ENCODE results near the gene TMOD1.
"Not testable (repeated sequence)": the region's sequence is repeated elsewhere in the genome, so short reads cannot be mapped to it uniquely, and the experiment has no call there.

The TMOD1 gene

DNA sequence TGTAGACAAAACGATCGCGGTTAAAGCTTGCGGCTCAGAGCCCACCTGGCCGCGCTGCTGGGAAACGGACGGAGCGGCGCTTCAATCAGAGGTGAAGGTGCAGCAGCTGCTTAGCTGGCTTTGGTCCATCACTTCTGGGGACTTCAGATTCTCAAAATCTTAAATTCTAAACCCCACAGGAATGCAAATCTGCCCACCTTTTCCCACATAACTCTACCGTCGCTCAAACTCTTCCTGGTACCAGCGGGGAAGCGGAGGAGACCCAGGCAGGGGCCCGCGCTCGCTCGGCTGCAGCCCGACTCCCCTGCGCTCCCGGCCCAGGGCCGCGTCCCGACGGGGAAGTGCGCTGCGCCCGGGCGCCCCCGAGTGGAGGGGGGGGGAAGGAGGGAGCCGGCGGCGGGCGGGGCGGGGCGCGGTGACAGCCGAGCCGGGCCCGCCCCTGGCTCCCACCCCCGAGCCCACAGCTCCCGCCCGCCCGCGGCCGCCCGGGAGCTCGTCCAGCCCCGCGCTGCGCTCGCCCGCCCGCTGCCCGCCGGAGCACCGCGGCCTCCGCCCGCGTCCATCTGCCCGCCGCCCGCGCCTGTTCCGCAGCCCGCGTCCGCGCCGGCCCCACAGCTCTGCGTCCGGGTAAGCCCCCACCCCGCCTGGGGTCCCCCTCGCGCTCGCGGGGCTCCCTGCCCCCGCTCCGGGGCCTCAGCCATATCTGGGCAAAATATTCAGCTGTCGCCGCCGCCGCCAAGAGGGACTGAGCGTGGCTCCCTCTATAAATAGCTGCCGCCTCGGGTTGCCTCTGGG, at the start of gene TMOD1:
TMOD1 (plus strand) TSS at position 490 of the 795 bp plus-strand sequence. CDS start 22,523 bp downstream, outside the sequence.
- H3K9me2 ChIP-seq (replicated peaks; ENCODE audit: control insufficient read depth, low read length): no peaks in the 10 kb centered on the region
- TF ChIP-seq, protein P1, sequence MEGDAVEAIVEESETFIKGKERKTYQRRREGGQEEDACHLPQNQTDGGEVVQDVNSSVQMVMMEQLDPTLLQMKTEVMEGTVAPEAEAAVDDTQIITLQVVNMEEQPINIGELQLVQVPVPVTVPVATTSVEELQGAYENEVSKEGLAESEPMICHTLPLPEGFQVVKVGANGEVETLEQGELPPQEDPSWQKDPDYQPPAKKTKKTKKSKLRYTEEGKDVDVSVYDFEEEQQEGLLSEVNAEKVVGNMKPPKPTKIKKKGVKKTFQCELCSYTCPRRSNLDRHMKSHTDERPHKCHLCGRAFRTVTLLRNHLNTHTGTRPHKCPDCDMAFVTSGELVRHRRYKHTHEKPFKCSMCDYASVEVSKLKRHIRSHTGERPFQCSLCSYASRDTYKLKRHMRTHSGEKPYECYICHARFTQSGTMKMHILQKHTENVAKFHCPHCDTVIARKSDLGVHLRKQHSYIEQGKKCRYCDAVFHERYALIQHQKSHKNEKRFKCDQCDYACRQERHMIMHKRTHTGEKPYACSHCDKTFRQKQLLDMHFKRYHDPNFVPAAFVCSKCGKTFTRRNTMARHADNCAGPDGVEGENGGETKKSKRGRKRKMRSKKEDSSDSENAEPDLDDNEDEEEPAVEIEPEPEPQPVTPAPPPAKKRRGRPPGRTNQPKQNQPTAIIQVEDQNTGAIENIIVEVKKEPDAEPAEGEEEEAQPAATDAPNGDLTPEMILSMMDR (IDR thresholded peaks at IDR 0.05; ENCODE audit: low read depth, low read length, poor library complexity, severe bottlenecking): peak; percentile 18
- TF ChIP-seq EZH2phosphoT487 (IDR thresholded peaks at IDR 0.05; ENCODE audit: borderline replicate concordance, low read length): no peak
- no peaks in the 10 kb centered on the region for H3K36me3 ChIP-seq (ENCODE audit: control insufficient read depth, low read length)
- peak within 1 kb of the TSS; percentile 66 for H3K4me3 ChIP-seq (ENCODE audit: low read length)
- peak within 1 kb of the TSS; percentile 69 for H3K4me2 ChIP-seq (ENCODE audit: low read length)
- 0 out of 2 replicates have a peak, but pooled peaks cover 6% of the 10 kb centered on the region for H3F3A ChIP-seq (ENCODE audit: control insufficient read depth, insufficient read depth)
- no peaks in the 10 kb centered on the region for H3K9me3 ChIP-seq (ENCODE audit: control insufficient read depth, insufficient read depth, low read length)
- peaks cover 24% of the 10 kb centered on the region for H3K4me1 ChIP-seq (ENCODE audit: control insufficient read depth, low read length)
- H3K79me2 ChIP-seq (ENCODE audit: control insufficient read depth, low read length): no peaks in the 10 kb centered on the region
- no peak within 1 kb of the TSS for H3K27ac ChIP-seq (ENCODE audit: low read depth, low read length)
- peaks cover 66% of the 10 kb centered on the region for H3K27me3 ChIP-seq (ENCODE audit: control insufficient read depth, low read length)
- H4K20me1 ChIP-seq (ENCODE audit: control insufficient read depth, insufficient read depth, low read depth, low read length): no peaks in the 10 kb centered on the region

DNA sequence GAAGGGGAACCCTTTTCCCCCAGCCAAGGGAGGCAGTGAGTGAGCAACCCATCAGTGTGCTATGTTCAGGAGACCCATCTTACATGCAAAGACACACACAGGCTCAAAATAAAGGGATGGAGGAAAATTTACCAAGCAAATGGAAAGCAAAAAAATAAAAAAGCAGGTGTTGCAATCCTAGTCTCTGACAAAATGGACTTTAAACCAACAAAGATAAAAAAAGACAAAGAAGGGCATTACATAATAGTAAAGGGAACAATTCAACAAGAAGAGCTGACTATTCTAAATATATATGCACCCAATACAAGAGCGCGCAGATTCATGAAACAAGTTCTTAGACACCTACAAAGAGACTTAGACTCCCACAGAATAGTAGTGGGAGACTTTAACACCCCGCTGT, 47.9 kb upstream of the TMOD1 start:
- H4K20me1 ChIP-seq (ENCODE audit: control insufficient read depth, insufficient read depth, low read depth, low read length); H3K9me2 ChIP-seq (replicated peaks; ENCODE audit: control insufficient read depth, low read length); H3K27me3 ChIP-seq (ENCODE audit: control insufficient read depth, low read length); H3K4me2 ChIP-seq (ENCODE audit: low read length); H3K36me3 ChIP-seq (ENCODE audit: control insufficient read depth, low read length); H3K27ac ChIP-seq (ENCODE audit: low read depth, low read length); H3K4me1 ChIP-seq (ENCODE audit: control insufficient read depth, low read length); H3F3A ChIP-seq (ENCODE audit: control insufficient read depth, insufficient read depth); H3K9me3 ChIP-seq (ENCODE audit: control insufficient read depth, insufficient read depth, low read length); H3K79me2 ChIP-seq (ENCODE audit: control insufficient read depth, low read length); H3K4me3 ChIP-seq (ENCODE audit: low read length): not testable (repeated sequence)

DNA sequence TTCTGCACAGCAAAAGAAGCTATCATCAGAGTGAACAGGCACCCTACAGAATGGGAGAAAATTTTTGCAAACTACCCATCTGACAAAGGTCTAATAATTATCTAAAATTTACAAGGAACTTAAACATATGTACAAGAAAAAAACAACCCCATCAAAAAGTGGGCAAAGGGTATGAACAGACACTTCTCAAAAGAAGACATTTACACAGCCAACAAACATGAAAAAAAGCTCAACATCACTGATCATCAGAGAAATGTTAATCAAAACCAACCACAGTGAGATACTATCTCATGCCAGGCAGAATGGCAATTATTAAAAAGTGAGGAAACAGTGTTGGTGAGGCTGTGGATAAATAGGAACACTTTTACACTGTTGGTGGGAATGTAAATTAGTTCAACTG, 44.6 kb upstream of the TMOD1 start:
- not testable (repeated sequence) for H3F3A ChIP-seq (ENCODE audit: control insufficient read depth, insufficient read depth); H3K79me2 ChIP-seq (ENCODE audit: control insufficient read depth, low read length); H3K4me1 ChIP-seq (ENCODE audit: control insufficient read depth, low read length); H4K20me1 ChIP-seq (ENCODE audit: control insufficient read depth, insufficient read depth, low read depth, low read length); H3K9me3 ChIP-seq (ENCODE audit: control insufficient read depth, insufficient read depth, low read length); H3K27ac ChIP-seq (ENCODE audit: low read depth, low read length); H3K4me3 ChIP-seq (ENCODE audit: low read length); H3K4me2 ChIP-seq (ENCODE audit: low read length); H3K36me3 ChIP-seq (ENCODE audit: control insufficient read depth, low read length); H3K27me3 ChIP-seq (ENCODE audit: control insufficient read depth, low read length); H3K9me2 ChIP-seq (replicated peaks; ENCODE audit: control insufficient read depth, low read length)

DNA sequence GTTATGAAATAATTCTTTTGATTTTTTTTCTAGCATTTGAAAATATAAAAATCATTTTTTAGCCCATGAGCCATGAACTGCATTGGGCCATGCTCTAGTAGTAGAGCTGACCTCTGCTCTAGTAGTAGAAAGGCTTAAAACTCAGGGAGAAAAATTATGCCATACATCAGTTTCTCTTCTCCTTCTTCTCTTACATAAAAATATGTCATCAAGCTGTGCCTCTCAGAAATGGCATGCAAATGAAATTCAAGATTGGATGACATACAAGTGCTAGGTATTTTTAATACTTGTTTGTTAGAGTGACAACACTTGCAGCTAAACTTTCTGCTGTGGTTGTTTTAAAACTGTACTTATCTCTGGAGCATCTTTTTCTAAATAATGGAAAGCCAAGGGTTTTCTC, 42.1 kb upstream of the TMOD1 start:
- no peaks in the 10 kb centered on the region for H3K4me1 ChIP-seq (ENCODE audit: control insufficient read depth, low read length)

More for the DNA sequence above, 42.1 kb upstream of the TMOD1 start:
- Histone ChIP-seq H3K27me3 (ENCODE audit: control insufficient read depth, low read length) (no peaks in the 10 kb centered on the region), H3K9me3 (ENCODE audit: control insufficient read depth, insufficient read depth, low read length) (no peaks in the 10 kb centered on the region), H3K79me2 (ENCODE audit: control insufficient read depth, low read length) (no peaks in the 10 kb centered on the region), H3K4me3 (ENCODE audit: low read length) (no peak overlapping the region), H3K36me3 (ENCODE audit: control insufficient read depth, low read length) (no peaks in the 10 kb centered on the region), H3K9me2 (replicated peaks; ENCODE audit: control insufficient read depth, low read length) (no peaks in the 10 kb centered on the region), H3F3A (ENCODE audit: control insufficient read depth, insufficient read depth) (no peaks in the 10 kb centered on the region), H4K20me1 (ENCODE audit: control insufficient read depth, insufficient read depth, low read depth, low read length) (no peaks in the 10 kb centered on the region), H3K4me2 (ENCODE audit: low read length) (no peak overlapping the region), H3K27ac (ENCODE audit: low read depth, low read length) (no peak overlapping the region)
- no peak for TF ChIP-seq EZH2phosphoT487 (IDR thresholded peaks at IDR 0.05; ENCODE audit: borderline replicate concordance, low read length)
- TF ChIP-seq, protein P1 (IDR thresholded peaks at IDR 0.05; ENCODE audit: low read depth, low read length, poor library complexity, severe bottlenecking): no peak

All from DOHH2 (cell line).